Tibial artery (tissue), 4 donors: ENCODE data around the gene BPIFB1.

Experiments used
- DNase-seq, 2 donors: peaks; one replicate each; pipeline ENCODE4 v3.0.0-alpha.2; 2019
- H3K27ac ChIP-seq, 2 donors: fragments of 200-600 bp; sonication (generic) in 1 of 2; 1 replicate in 1 of 2; 2 replicates in 1 of 2; pipeline ENCODE4 v1.5.1; 2018 to 2019; ENCODE audit warnings: mild to moderate bottlenecking in 1 of 2
- H3K27me3 ChIP-seq, 2 donors: fragments of 200-600 bp; sonication (generic) in 1 of 2; one replicate each; pipeline versions ENCODE4 v1.5.1 to v1.6.0; 2016 to 2019
- H3K36me3 ChIP-seq, 3 donors: fragments of 200-600 bp; sonication (generic) in 2 of 3; one replicate each; pipeline ENCODE4 v1.5.1; 2016 to 2019; ENCODE audit warnings: mild to moderate bottlenecking in 2 of 3
- H3K4me1 ChIP-seq, 4 donors: fragments of 200-600 bp; sonication (generic) in 2 of 4; 1 replicate in 3 of 4; 2 replicates in 1 of 4; pipeline ENCODE4 v1.5.1; 2016 to 2019
- H3K4me3 ChIP-seq, 2 donors: fragments of 200-600 bp; sonication (generic) in 1 of 2; 1 replicate in 1 of 2; 2 replicates in 1 of 2; pipeline ENCODE4 v1.5.1; 2018 to 2019; ENCODE audit warnings: mild to moderate bottlenecking in 2 of 2
- H3K9me3 ChIP-seq, 3 donors: fragments of 200-600 bp; sonication (generic) in 1 of 3; one replicate each; pipeline ENCODE4 v1.5.1; 2016 to 2019
- CTCF ChIP-seq, 2 experiments: fragments of 200-600 bp in 1 of 2; fragments of 450-650 bp in 1 of 2; IDR thresholded peaks; one replicate each; pipeline ENCODE4 v1.5.1; 2017 to 2019; ENCODE audit warnings: antibody characterized with exemption in 2 of 2, mild to moderate bottlenecking in 1 of 2, moderate library complexity in 1 of 2
- intact Hi-C: fragments of 100-400 bp; cut with DNase I; formaldehyde crosslinking; loops from one replicate; pipeline ENCODE4 v1.15.0; 2023; ENCODE audit warnings: low total_unique reads

BPIFB1 gene

DNA sequence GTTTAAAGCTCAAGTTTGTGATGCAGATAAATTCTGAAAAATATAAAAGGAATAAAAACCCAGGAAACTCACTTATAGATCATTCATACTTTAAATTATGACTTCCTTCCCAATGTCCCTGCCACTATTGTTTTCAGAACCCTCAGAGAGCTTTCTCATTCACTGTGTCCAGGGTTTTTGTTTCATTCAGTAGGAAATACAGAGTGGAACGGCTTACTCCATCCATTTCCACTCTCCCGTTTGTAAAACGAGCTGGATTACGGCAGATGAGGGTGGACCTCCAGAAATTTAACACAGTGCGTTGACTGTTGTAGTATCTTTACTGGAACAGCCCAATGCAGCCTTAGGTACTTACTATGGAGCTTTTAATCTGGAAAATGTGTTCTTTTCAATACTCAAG is 23.6 kb upstream of the BPIFB1 start:
- no peaks in the 10 kb centered on the region for H3K4me1 ChIP-seq
- peaks cover 0 to 7% (median 7%) of the 10 kb centered on the region in 3 donors for H3K9me3 ChIP-seq
- DNase-seq, result no peak
- H3K4me3 ChIP-seq, result no peak overlapping the region
- H3K27me3 ChIP-seq, result peaks cover 0 to 7% of the 10 kb centered on the region in 2 donors
- intact Hi-C loops, result no loop called here
- no peak overlapping the region for H3K27ac ChIP-seq
- H3K36me3 ChIP-seq, result no peaks in the 10 kb centered on the region
- no peak for TF ChIP-seq CTCF (IDR thresholded peaks at IDR 0.05)

- Histone ChIP-seq H3K27me3 (peaks cover 0 to 22% of the 10 kb centered on the region in 2 donors), H3K4me1 (no peaks in the 10 kb centered on the region), H3K27ac (no peak overlapping the region), H3K36me3 (no peaks in the 10 kb centered on the region), H3K4me3 (no peak overlapping the region), H3K9me3 (peaks cover 0 to 7% (median 5%) of the 10 kb centered on the region in 3 donors)
- peak in 1 of 2 donors; percentile 10 for DNase-seq
- intact Hi-C loops, result no loop called here
- TF ChIP-seq CTCF (IDR thresholded peaks at IDR 0.05), result no peak
Observed at GRCh38 chr20:33261465-33261864, 21.5 kb upstream of the BPIFB1 start.

DNA sequence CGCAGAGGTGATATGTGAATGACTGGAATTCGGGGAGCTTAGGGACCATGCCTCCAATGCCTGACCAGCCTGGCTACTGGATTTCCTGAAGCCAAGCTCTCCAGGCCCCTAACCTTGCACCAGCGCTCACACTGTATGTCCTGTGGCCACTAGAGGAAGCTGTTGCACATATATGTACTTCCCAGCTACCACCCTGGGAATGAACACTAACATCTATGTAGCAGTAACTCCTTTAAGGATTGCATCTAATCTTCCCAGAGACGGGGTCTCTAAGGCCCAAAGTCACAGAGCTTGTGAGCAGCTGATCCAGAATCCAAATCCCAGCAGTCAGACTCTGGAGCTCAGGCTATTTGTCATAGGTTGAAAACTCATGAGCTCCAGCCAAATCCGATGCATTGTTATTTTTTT is 20.4 kb upstream of the BPIFB1 start:
- no peak for TF ChIP-seq CTCF (IDR thresholded peaks at IDR 0.05)
- Histone ChIP-seq H3K4me3 (no peak overlapping the region), H3K36me3 (no peaks in the 10 kb centered on the region), H3K27me3 (peaks cover 0 to 28% of the 10 kb centered on the region in 2 donors), H3K27ac (no peak overlapping the region), H3K9me3 (peaks cover 0 to 7% (median 5%) of the 10 kb centered on the region in 3 donors), H3K4me1 (no peaks in the 10 kb centered on the region)
- DNase-seq, result peak in 1 of 2 donors; percentile 25
- intact Hi-C loops, result no loop called here

GRCh38 chr20:33263784-33264183 is 19.2 kb upstream of the BPIFB1 start:
- intact Hi-C loops, result no loop called here
- no peak overlapping the region for H3K27ac ChIP-seq
- H3K27me3 ChIP-seq, result peaks cover 0 to 39% of the 10 kb centered on the region in 2 donors
- no peak for TF ChIP-seq CTCF (IDR thresholded peaks at IDR 0.05)
- H3K36me3 ChIP-seq, result no peaks in the 10 kb centered on the region
- H3K9me3 ChIP-seq, result peaks cover 0 to 7% (median 5%) of the 10 kb centered on the region in 3 donors
- H3K4me3 ChIP-seq, result no peak overlapping the region
- no peaks in the 10 kb centered on the region for H3K4me1 ChIP-seq
- peak in 1 of 2 donors; percentile 12 for DNase-seq

DNA sequence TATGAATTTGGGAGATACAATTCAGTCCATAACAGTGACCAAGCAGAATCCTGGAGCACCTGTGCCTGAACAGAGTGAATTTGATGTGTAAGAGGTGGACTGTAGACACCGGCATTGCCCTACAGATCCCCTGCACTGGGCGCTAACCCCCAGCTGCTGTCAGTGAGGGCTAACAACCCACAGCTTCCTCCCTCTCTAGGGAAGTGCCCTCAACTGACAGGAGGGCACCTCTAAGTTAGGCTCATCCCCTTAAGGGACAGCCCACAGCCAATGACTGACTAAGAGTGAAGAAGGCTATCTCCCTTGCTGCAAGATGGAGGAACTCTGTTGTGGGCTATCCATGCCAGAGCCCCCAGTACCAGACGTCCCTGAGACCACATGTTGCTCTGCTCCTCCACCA is 15.3 kb upstream of the BPIFB1 start:
- Histone ChIP-seq H3K27ac (no peak overlapping the region), H3K4me1 (no peaks in the 10 kb centered on the region), H3K27me3 (peaks cover 0 to 52% of the 10 kb centered on the region in 2 donors), H3K36me3 (no peaks in the 10 kb centered on the region), H3K9me3 (no peaks in the 10 kb centered on the region), H3K4me3 (no peak overlapping the region)
- TF ChIP-seq CTCF (IDR thresholded peaks at IDR 0.05), result no peak
- intact Hi-C loops, result no loop called here
- DNase-seq, result no peak
